GM12878 (cell line): Measurements from ENCODE around the gene CCDC57. TPM values are rescaled to one million over a fixed set of nuclear protein-coding genes. Genes with fewer than 3 reads are reported as not detected.

Experiments
- ATAC-seq: fragments of 200-7000 bp; cut with Tn5 transposase; 3 replicates; pipeline ENCODE4 v1.9.1; 2020; ENCODE audit warnings: mild to moderate bottlenecking, moderate library complexity
- BruUV-seq: library from RNA; stranded (reverse); fragments of 400-500 nt; replicated peaks from 2 replicates; lab custom pipeline; 2021; lab: Mats Ljungman, UMichigan
- CTCF ChIA-PET: fragments of 300-600 bp; sonication (Branson Sonifier 250); formaldehyde crosslinking; extraction: SDS; loops from one replicate; lab custom pipeline; 2021; ENCODE audit warnings: inconsistent platforms; lab: Yijun Ruan, JAX
- POLR2A ChIA-PET: fragments of 350-600 bp; formaldehyde crosslinking; extraction: SDS; loops from one replicate; lab custom pipeline; 2021; ENCODE audit warnings: inconsistent platforms; lab: Charles Lee
- RAD21 ChIA-PET: fragments of 300-600 bp; sonication (Branson Sonifier 250); formaldehyde crosslinking; loops from one replicate; lab custom pipeline; 2023; ENCODE audit warnings: antibody characterized with exemption; ENCODE audit not compliant: unreplicated experiment; lab: Charles Lee
- SMC1A ChIA-PET: fragments of 300-600 bp; sonication (Branson Sonifier 250); formaldehyde crosslinking; loops from one replicate; lab custom pipeline; 2023; ENCODE audit not compliant: unreplicated experiment, uncharacterized antibody; lab: Charles Lee
- DNase-seq: peaks from one replicate; pipeline ENCODE4 v3.0.0-alpha.2; 2011; ENCODE audit warnings: low read depth, low spot score
- FAIRE-seq: peaks from 3 replicates; lab custom pipeline; 2011; peaks lifted over from hg19 to GRCh38; lab: Jason Lieb, UNC
- H2AFZ ChIP-seq: 2 replicates; pipeline ENCODE4 v1.6.0; 2011; ENCODE audit warnings: low read depth, low read length, control low read depth; ENCODE audit not compliant: control insufficient read depth
- H3K27ac ChIP-seq: 2 replicates; pipeline ENCODE4 v1.5.1; 2011; ENCODE audit warnings: control low read depth; ENCODE audit not compliant: control insufficient read depth, insufficient read depth
- H3K27me3 ChIP-seq, 2 experiments: replicated peaks in 1 of 2; 2 replicates each; pipeline versions ENCODE4 v1.6.0 to v1.6.1; 2011; ENCODE audit warnings: low read length in 1 of 2; ENCODE audit not compliant: control insufficient read depth in 2 of 2, insufficient read depth in 2 of 2
- H3K36me3 ChIP-seq, 2 experiments: 2 replicates each; pipeline ENCODE4 v1.5.1; 2011; ENCODE audit warnings: low read length in 1 of 2; ENCODE audit not compliant: control insufficient read depth in 2 of 2, insufficient read depth in 2 of 2
- H3K4me1 ChIP-seq: 2 replicates; pipeline ENCODE4 v1.6.1; 2011; ENCODE audit warnings: mild to moderate bottlenecking, low read length, moderate library complexity, mixed read lengths; ENCODE audit not compliant: control insufficient read depth, insufficient read depth
- H3K4me2 ChIP-seq: 2 replicates; pipeline ENCODE4 v1.6.0; 2011; ENCODE audit warnings: control low read depth; ENCODE audit not compliant: control insufficient read depth, insufficient read depth
- H3K4me3 ChIP-seq: fragments of 200-600 bp; sonication (generic); 2 replicates; pipeline ENCODE4 v1.5.1; 2016
- H3K79me2 ChIP-seq: 2 replicates; pipeline ENCODE4 v1.6.0; 2011; ENCODE audit warnings: low read length; ENCODE audit not compliant: control insufficient read depth, insufficient read depth
- H3K9ac ChIP-seq: 2 replicates; pipeline ENCODE4 v1.8.0; 2011; ENCODE audit warnings: low read length, control low read depth, mixed read lengths; ENCODE audit not compliant: control insufficient read depth, insufficient read depth
- H3K9me3 ChIP-seq: replicated peaks from 3 replicates; pipeline ENCODE4 v1.5.1; 2011; ENCODE audit warnings: mild to moderate bottlenecking, low read length; ENCODE audit not compliant: control insufficient read depth, insufficient read depth
- H4K20me1 ChIP-seq: 2 replicates; pipeline ENCODE4 v1.6.0; 2011; ENCODE audit not compliant: control insufficient read depth, insufficient read depth
- BRCA1 ChIP-seq: IDR thresholded peaks from 2 replicates; pipeline ENCODE4 v1.6.1; 2011; ENCODE audit warnings: low read depth, low read length, improper control_type of control experiment
- CREM ChIP-seq: IDR thresholded peaks from 2 replicates; pipeline ENCODE4 v1.6.1; 2014; ENCODE audit warnings: antibody characterized with exemption, low read depth
- EGR1 ChIP-seq, 2 experiments: IDR thresholded peaks; 1 replicate in 1 of 2; 2 replicates in 1 of 2; pipeline ENCODE4 v1.6.1; 2011 to 2012; ENCODE audit warnings: low read depth in 2 of 2, low read length in 2 of 2, borderline replicate concordance in 1 of 2, mild to moderate bottlenecking in 1 of 2, moderate library complexity in 1 of 2
- MTA3 ChIP-seq: IDR thresholded peaks from 2 replicates; pipeline ENCODE4 v1.6.1; 2012; ENCODE audit warnings: low read length, inconsistent platforms, borderline replicate concordance
- POLR2A ChIP-seq: IDR thresholded peaks from 2 replicates; pipeline ENCODE4 v1.6.1; 2011; ENCODE audit warnings: low read depth, mild to moderate bottlenecking, low read length
- POLR2AphosphoS2 ChIP-seq: IDR thresholded peaks from 2 replicates; pipeline ENCODE4 v1.6.1; 2011; ENCODE audit warnings: low read depth, mild to moderate bottlenecking, low read length, improper control_type of control experiment, moderate library complexity
- TCF3 ChIP-seq: IDR thresholded peaks from 2 replicates; pipeline ENCODE4 v1.6.1; 2012; ENCODE audit warnings: low read depth, mild to moderate bottlenecking, low read length, borderline replicate concordance; ENCODE audit not compliant: insufficient read depth
- WGBS: methylation state at CpG from one replicate; pipeline ENCODE4 v1.1.6; 2016; ENCODE audit warnings: low lambda C conversion rate; ENCODE audit not compliant: insufficient replicate concordance, insufficient coverage; ENCODE audit errors: missing lambda C conversion rate; 5-methylcytosine and 5-hydroxymethylcytosine counted together
- in situ Hi-C: fragments of 300-500 bp; cut with MboI; formaldehyde crosslinking; loops from 9 replicates; pipeline ENCODE4 v1.14.3; 2018; ENCODE audit warnings: mixed read lengths
- intact Hi-C: fragments of 100-400 bp; cut with micrococcal nuclease; formaldehyde crosslinking; loops from one replicate; pipeline ENCODE4 v1.14.2; 2022; ENCODE audit not compliant: unreplicated experiment
- polyA plus RNA-seq, 11 experiments: library from polyadenylated mRNA; depleted of rRNA in 4 of 11; unstranded in 6 of 11; stranded (reverse) in 5 of 11; fragments of >200 nt; fragmentation: Nextera tagmentation in 4 of 11; fragmentation: Illumina TruSeq in 1 of 11; extraction: Ambion mirVana in 4 of 11; extraction: Trizol in 1 of 11; gene quantifications; 1 replicate in 1 of 11; 2 replicates in 10 of 11; pipeline versions ENCODE4 v1.2.1 to v1.2.3, GENCODE V29; 2011 to 2016; ENCODE audit warnings: inconsistent platforms in 2 of 11, missing spikeins in 2 of 11, low read depth in 1 of 11
- total RNA-seq, 4 experiments: library from RNA; depleted of rRNA in 3 of 4; stranded (reverse); fragments of >200 nt in 3 of 4; fragmentation: Illumina TruSeq in 1 of 4; extraction: Trizol in 1 of 4; gene quantifications; 2 replicates each; pipeline versions ENCODE4 v1.2.1 to v1.2.3, GENCODE V29; 2013 to 2021
- TF ChIP-seq, protein P1 (sequence below): fragments of 450-650 bp; IDR thresholded peaks from 2 replicates; pipeline ENCODE4 v1.6.1; 2017; ENCODE audit warnings: mild to moderate bottlenecking, moderate library complexity
- TF ChIP-seq, protein P2 (sequence below): fragments of 450-650 bp; IDR thresholded peaks from 2 replicates; pipeline ENCODE4 v1.6.1; 2016; ENCODE audit warnings: mild to moderate bottlenecking

The CCDC57 gene
- total and polyA plus RNA-seq, 10 of the 15 experiments (the other 5 are each of a cell fraction or from before 2014, with no cell fraction given), result 5.4 to 123 (median 45.8) TPM

DNA sequence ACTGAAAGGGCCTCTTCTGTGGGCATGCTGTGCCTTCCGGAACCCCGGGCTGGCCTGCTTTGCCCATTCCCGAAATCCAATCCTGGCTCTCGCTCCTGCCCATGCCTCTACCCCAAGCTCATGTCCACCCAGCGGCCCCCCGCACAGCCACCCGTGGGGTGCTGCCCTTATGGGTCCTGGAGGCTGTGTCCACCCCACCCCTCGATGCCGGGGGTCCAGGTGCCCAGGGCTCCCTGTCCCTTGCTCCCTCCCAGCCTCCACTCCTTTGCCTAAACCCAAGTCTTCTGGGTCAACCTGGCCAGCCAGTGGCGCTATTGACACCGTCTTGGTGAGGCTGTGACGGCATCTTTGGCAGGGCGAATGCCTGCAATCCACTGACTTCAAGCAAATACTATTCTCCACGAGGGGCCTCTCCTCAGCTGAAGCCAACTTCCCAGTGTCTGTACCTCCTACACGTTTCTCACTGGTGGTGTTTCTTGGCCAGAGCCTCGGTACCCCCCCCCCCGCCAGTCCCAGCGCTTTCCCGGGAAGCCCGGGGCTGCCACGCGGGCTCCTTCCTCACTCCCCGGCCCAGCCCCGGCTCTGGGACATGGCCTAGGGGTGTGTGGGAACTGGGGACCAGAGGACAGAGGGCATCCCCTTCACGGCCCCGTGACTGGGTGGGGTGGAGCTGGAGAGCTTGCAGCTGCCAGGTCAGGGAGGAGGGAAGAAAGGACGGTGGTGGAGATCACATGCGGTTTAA lies 134.9 kb downstream of the CCDC57 start:
- ChIA-PET RAD21 (no interaction called here), POLR2A (no interaction called here), CTCF (no interaction called here), SMC1A (no interaction called here)
- BruUV-seq, result no TSS peak
- no peak for DNase-seq
- FAIRE-seq, result no peak
- Histone ChIP-seq H3K4me2 (no peak overlapping the region), H3K4me1 (no peaks in the 10 kb centered on the region), H2AFZ (no peak overlapping the region), H3K79me2 (no peaks in the 10 kb centered on the region), H4K20me1 (no peaks in the 10 kb centered on the region), H3K9me3 (no peaks in the 10 kb centered on the region), H3K4me3 (no peak overlapping the region), H3K27me3 (no peaks in the 10 kb centered on the region), H3K27ac (no peak overlapping the region), H3K9ac (no peak overlapping the region), H3K36me3 (peaks cover 4 to 30% of the 10 kb centered on the region in 2 experiments; a peak in 3 of 4 replicates)
- ATAC-seq, result peak; percentile 4
- intact Hi-C loops (no loop called here), in situ Hi-C loops (no loop called here)
- TF ChIP-seq POLR2A (peak; percentile 51; the same call in 1 of the 2 replicates), POLR2AphosphoS2 (no peak)
- 72% methylated on average over 25 of the region's 28 CpGs for WGBS

DNA sequence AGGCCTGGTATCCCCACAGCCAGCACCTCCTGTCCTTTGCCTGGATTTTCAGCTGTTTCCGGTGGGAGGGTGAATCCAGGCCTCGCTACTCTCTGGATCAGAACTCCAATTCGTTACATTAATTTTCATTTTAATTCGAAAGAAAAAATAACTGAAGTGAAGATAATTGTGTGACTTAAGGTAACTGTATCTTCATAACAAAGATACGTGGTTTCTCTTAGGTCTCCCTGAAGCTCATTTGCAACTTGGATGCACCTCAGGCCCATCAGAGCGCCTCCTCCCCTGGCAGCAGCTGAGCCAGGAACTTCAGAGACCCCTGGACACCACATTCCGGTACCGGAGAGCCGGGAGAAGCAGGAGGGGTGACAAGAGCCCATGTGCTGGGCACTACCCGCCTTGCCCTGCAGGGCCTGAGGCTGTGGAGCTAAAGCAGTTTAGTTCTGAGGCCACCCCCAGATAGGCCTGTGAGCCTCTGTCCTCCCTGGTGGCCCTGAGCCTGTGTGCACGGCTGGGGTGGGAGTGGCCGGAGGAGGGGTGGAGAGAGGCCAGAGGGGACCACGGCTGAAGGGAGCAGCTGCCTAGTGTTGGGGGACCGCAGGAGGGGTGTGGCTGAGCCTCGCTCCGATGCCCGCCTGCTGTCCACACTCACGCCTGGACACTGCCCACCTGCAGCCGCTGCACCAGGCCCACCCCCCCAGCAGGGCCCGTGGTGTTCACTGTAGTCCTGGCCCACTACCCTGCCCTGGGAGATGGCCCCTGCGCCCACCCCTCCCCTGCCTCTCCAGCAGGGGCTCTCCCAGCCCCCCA lies 135.7 kb downstream of the CCDC57 start:
- H3K27ac ChIP-seq, result no peak overlapping the region
- in situ Hi-C loops, result no loop called here
- WGBS, result 92% methylated on average over 15 of the region's 21 CpGs
- H3K9me3 ChIP-seq, result no peaks in the 10 kb centered on the region
- ChIA-PET POLR2A (no interaction called here), CTCF (interaction anchor here (0.6 kb wide), 1 partner anchor 27 kb away, joined by 3 read pairs; no protein-coding TSS in a partner anchor), SMC1A (no interaction called here), RAD21 (no interaction called here)
- no peaks in the 10 kb centered on the region for H4K20me1 ChIP-seq
- BruUV-seq, result no TSS peak
- no peak overlapping the region for H3K9ac ChIP-seq
- FAIRE-seq (no peak), ATAC-seq (peak; percentile 47), DNase-seq (no peak)
- H3K4me2 ChIP-seq, result no peak overlapping the region
- no peaks in the 10 kb centered on the region for H3K27me3 ChIP-seq
- no peaks in the 10 kb centered on the region for H3K4me1 ChIP-seq
- no peak overlapping the region for H3K4me3 ChIP-seq
- intact Hi-C loops, result no loop called here
- no peak overlapping the region for H2AFZ ChIP-seq
- H3K79me2 ChIP-seq, result no peaks in the 10 kb centered on the region
- peaks cover 4 to 23% of the 10 kb centered on the region in 2 experiments; a peak in 3 of 4 replicates for H3K36me3 ChIP-seq
- TF ChIP-seq, protein P1, sequence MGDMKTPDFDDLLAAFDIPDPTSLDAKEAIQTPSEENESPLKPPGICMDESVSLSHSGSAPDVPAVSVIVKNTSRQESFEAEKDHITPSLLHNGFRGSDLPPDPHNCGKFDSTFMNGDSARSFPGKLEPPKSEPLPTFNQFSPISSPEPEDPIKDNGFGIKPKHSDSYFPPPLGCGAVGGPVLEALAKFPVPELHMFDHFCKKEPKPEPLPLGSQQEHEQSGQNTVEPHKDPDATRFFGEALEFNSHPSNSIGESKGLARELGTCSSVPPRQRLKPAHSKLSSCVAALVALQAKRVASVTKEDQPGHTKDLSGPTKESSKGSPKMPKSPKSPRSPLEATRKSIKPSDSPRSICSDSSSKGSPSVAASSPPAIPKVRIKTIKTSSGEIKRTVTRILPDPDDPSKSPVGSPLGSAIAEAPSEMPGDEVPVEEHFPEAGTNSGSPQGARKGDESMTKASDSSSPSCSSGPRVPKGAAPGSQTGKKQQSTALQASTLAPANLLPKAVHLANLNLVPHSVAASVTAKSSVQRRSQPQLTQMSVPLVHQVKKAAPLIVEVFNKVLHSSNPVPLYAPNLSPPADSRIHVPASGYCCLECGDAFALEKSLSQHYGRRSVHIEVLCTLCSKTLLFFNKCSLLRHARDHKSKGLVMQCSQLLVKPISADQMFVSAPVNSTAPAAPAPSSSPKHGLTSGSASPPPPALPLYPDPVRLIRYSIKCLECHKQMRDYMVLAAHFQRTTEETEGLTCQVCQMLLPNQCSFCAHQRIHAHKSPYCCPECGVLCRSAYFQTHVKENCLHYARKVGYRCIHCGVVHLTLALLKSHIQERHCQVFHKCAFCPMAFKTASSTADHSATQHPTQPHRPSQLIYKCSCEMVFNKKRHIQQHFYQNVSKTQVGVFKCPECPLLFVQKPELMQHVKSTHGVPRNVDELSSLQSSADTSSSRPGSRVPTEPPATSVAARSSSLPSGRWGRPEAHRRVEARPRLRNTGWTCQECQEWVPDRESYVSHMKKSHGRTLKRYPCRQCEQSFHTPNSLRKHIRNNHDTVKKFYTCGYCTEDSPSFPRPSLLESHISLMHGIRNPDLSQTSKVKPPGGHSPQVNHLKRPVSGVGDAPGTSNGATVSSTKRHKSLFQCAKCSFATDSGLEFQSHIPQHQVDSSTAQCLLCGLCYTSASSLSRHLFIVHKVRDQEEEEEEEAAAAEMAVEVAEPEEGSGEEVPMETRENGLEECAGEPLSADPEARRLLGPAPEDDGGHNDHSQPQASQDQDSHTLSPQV, result no peak
- peak; percentile 74 for TF ChIP-seq POLR2A
- TF ChIP-seq, protein P2, sequence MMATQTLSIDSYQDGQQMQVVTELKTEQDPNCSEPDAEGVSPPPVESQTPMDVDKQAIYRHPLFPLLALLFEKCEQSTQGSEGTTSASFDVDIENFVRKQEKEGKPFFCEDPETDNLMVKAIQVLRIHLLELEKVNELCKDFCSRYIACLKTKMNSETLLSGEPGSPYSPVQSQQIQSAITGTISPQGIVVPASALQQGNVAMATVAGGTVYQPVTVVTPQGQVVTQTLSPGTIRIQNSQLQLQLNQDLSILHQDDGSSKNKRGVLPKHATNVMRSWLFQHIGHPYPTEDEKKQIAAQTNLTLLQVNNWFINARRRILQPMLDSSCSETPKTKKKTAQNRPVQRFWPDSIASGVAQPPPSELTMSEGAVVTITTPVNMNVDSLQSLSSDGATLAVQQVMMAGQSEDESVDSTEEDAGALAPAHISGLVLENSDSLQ, result no peak
- TF ChIP-seq EGR1 (IDR thresholded peaks at IDR 0.05; ENCODE audit: borderline replicate concordance in 1 of 2, low read depth in 2 of 2, low read length in 2 of 2), result no peak
- TF ChIP-seq MTA3, result 0 out of 2 replicates have a peak, but pooled peaks have one; percentile 21
- TF ChIP-seq TCF3, result no peak
- no peak for TF ChIP-seq CREM
- no peak for TF ChIP-seq BRCA1
